HEK293 (cell line): Measurements from ENCODE around the gene MAPKAP1.
A peak's percentile ranks its signal among the peaks of the same experiment; 100 is the strongest.

Source experiments
- CTCF ChIA-PET: fragments of 350-600 bp; formaldehyde crosslinking; extraction: SDS; loops from one replicate; lab custom pipeline; 2021; ENCODE audit warnings: antibody characterized with exemption; lab: Yijun Ruan, JAX
- POLR2A ChIA-PET: fragments of 300-600 bp; formaldehyde crosslinking; extraction: SDS; loops from one replicate; lab custom pipeline; 2020; ENCODE audit warnings: antibody characterized with exemption, inconsistent platforms; lab: Yijun Ruan, JAX
- H3K27ac ChIP-seq: fragments of 200-500 bp; sonication (Bioruptor generic); 2 replicates; pipeline ENCODE4 v1.5.1; 2014; ENCODE audit warnings: low read depth, low read length, control low read depth, inconsistent platforms; ENCODE audit errors: extremely low read depth
- H3K36me3 ChIP-seq, 2 experiments: fragments of 200-500 bp in 1 of 2; sonication (Bioruptor generic) in 1 of 2; 1 replicate in 1 of 2; 2 replicates in 1 of 2; pipeline ENCODE4 v1.5.1; 2014 to 2017; ENCODE audit warnings: inconsistent platforms in 2 of 2, low read length in 2 of 2; ENCODE audit not compliant: control insufficient read depth in 2 of 2, insufficient read depth in 1 of 2
- H3K4me1 ChIP-seq: fragments of 200-500 bp; sonication (Bioruptor generic); 2 replicates; pipeline ENCODE4 v1.5.1; 2014; ENCODE audit warnings: mild to moderate bottlenecking, low read length, inconsistent platforms; ENCODE audit not compliant: control insufficient read depth, insufficient read depth
- H3K4me3 ChIP-seq: 2 replicates; pipeline ENCODE4 v1.5.1; 2011; ENCODE audit warnings: low read depth, mild to moderate bottlenecking, control low read depth, low read length, moderate library complexity
- H3K9me3 ChIP-seq: fragments of 200-500 bp; sonication (Bioruptor generic); 2 replicates; pipeline ENCODE4 v1.5.1; 2014; ENCODE audit warnings: low read depth, low read length, inconsistent platforms; ENCODE audit not compliant: control insufficient read depth, insufficient read depth
- KLF16 ChIP-seq: fragments of 450-650 bp; formaldehyde crosslinking; IDR thresholded peaks from 2 replicates; pipeline ENCODE4 v1.5.1; 2017; ENCODE audit warnings: missing biosample characterization, missing genetic modification characterization
- MZF1 ChIP-seq: fragments of 450-650 bp; formaldehyde crosslinking; IDR thresholded peaks from 2 replicates; pipeline ENCODE4 v1.5.1; 2017; ENCODE audit warnings: missing biosample characterization, missing genetic modification characterization, borderline replicate concordance
- PRDM4 ChIP-seq: fragments of 450-650 bp; formaldehyde crosslinking; IDR thresholded peaks from 2 replicates; pipeline ENCODE4 v1.5.1; 2017; ENCODE audit warnings: missing biosample characterization, missing genetic modification characterization
- PRDM6 ChIP-seq: fragments of 450-650 bp; formaldehyde crosslinking; IDR thresholded peaks from 2 replicates; pipeline ENCODE4 v1.5.1; 2017; ENCODE audit warnings: missing biosample characterization, missing genetic modification characterization
- ZBTB20 ChIP-seq: fragments of 450-650 bp; formaldehyde crosslinking; IDR thresholded peaks from 2 replicates; pipeline ENCODE4 v1.5.1; 2016; ENCODE audit warnings: missing biosample characterization, missing genetic modification characterization
- ZBTB8A ChIP-seq: fragments of 450-650 bp; formaldehyde crosslinking; IDR thresholded peaks from 2 replicates; pipeline ENCODE4 v1.5.1; 2016; ENCODE audit warnings: missing biosample characterization, missing genetic modification characterization
- ZFHX2 ChIP-seq: fragments of 450-650 bp; formaldehyde crosslinking; conservative IDR thresholded peaks from 2 replicates; pipeline ENCODE4 v1.5.1; 2016; ENCODE audit warnings: missing biosample characterization, missing genetic modification characterization
- ZNF223 ChIP-seq: fragments of 450-650 bp; formaldehyde crosslinking; IDR thresholded peaks from 2 replicates; pipeline ENCODE4 v1.5.1; 2016; ENCODE audit warnings: missing biosample characterization, missing genetic modification characterization
- ZNF302 ChIP-seq: fragments of 450-650 bp; formaldehyde crosslinking; IDR thresholded peaks from 2 replicates; pipeline ENCODE4 v1.5.1; 2016; ENCODE audit warnings: missing biosample characterization, missing genetic modification characterization, low read depth
- ZNF404 ChIP-seq: fragments of 450-650 bp; formaldehyde crosslinking; IDR thresholded peaks from 2 replicates; pipeline ENCODE4 v1.5.1; 2017; ENCODE audit warnings: missing biosample characterization, missing genetic modification characterization
- ZNF530 ChIP-seq: fragments of 450-650 bp; formaldehyde crosslinking; IDR thresholded peaks from 2 replicates; pipeline ENCODE4 v1.5.1; 2016; ENCODE audit warnings: low read depth, missing biosample characterization, missing genetic modification characterization
- ZNF585B ChIP-seq: fragments of 450-650 bp; formaldehyde crosslinking; IDR thresholded peaks from 2 replicates; pipeline ENCODE4 v1.5.1; 2016; ENCODE audit warnings: missing biosample characterization, missing genetic modification characterization
- ZNF785 ChIP-seq: fragments of 450-650 bp; formaldehyde crosslinking; IDR thresholded peaks from 2 replicates; pipeline ENCODE4 v1.5.1; 2016; ENCODE audit warnings: missing biosample characterization, missing genetic modification characterization
- TF ChIP-seq, protein P1 (sequence below): fragments of 450-650 bp; formaldehyde crosslinking; IDR thresholded peaks from 2 replicates; pipeline ENCODE4 v1.5.1; 2016; ENCODE audit warnings: missing biosample characterization, missing genetic modification characterization

The MAPKAP1 gene

DNA sequence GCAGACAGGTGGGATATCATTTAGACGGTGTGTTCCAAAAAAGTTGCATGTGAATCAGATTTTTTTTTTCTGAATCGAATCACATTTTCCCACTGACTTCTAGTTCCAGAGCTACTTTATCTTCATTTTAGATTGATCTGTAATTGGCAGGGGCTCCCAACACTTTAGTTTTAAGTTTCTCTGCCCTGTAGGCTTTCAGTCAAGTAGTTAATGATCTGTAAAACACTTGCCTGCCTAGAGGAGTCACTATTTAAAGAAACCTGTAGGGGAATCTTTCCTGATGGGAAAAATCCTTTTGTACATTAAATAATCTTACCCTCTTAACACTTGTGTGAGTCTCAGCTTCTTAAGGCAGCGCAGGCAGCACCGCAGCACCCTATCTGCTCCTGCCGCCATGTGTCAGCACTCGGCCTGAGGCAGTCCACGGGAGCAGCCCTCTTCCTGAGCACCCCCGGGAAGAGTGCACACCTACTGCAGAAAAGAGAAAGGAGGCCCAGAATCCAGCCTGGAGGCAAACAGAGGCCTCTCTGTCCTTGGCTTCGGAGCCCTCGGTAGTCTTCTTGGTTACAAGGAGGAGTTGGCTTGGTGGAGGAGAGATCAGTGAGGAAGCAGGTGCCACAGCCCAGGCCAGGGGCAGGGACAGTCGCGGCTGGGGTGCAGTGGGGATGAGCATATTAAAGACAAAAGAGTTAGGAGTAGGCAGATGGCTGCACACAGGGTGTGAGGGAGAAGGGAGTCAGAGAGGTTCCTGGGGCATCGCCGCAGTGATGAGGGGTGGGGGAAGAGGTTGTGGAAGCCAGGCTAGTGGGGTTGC lies 236.0 kb downstream of the MAPKAP1 start:
- H3K27ac ChIP-seq = no peak overlapping the region
- H3K4me3 ChIP-seq = no peak overlapping the region
- H3K4me1 ChIP-seq = peaks cover 10% of the 10 kb centered on the region
- no peaks in the 10 kb centered on the region for H3K36me3 ChIP-seq
- ChIA-PET POLR2A (no interaction called here), CTCF (no interaction called here)
- TF ChIP-seq PRDM6 (tag by site-specific recombination) (0 out of 2 replicates have a peak, but pooled peaks have one; percentile 30), KLF16 (tag by site-specific recombination) (no peak)
- no peaks in the 10 kb centered on the region for H3K9me3 ChIP-seq

DNA sequence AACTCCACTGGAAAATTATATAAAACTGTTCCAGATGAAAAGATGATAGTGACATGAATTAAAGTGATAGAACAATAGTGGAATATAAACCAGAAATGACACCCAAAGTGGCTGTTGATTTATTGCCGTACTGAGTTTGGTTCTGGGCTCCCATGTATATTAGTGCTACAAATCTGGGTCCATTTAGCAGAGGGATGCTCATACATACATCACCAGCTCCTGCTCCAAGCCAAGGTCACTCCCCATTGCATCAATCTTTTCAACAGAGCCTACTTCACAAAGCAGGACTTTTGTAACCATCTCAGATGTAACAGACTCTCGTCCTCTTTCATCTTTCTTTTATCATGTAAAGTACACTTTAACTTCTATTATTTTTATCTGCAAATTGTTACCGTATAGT lies 236.8 kb downstream of the MAPKAP1 start:
- CTCF ChIA-PET = no interaction called here
- Histone ChIP-seq H3K27ac (no peak overlapping the region), H3K4me1 (peaks cover 10% of the 10 kb centered on the region), H3K4me3 (no peak overlapping the region), H3K9me3 (no peaks in the 10 kb centered on the region), H3K36me3 (no peaks in the 10 kb centered on the region)
- POLR2A ChIA-PET = no interaction called here
- TF ChIP-seq ZNF785 (tag by site-specific recombination) (no peak), ZNF404 (tag by site-specific recombination) (no peak), ZNF530 (tag by site-specific recombination) (no peak), ZNF302 (tag by site-specific recombination) (no peak), ZBTB20 (tag by site-specific recombination) (no peak), PRDM4 (tag by site-specific recombination) (no peak), ZNF585B (no peak), ZFHX2 (tag by site-specific recombination) (no peak), MZF1 (tag by site-specific recombination) (no peak), ZBTB8A (no peak)
- TF ChIP-seq, protein P1, sequence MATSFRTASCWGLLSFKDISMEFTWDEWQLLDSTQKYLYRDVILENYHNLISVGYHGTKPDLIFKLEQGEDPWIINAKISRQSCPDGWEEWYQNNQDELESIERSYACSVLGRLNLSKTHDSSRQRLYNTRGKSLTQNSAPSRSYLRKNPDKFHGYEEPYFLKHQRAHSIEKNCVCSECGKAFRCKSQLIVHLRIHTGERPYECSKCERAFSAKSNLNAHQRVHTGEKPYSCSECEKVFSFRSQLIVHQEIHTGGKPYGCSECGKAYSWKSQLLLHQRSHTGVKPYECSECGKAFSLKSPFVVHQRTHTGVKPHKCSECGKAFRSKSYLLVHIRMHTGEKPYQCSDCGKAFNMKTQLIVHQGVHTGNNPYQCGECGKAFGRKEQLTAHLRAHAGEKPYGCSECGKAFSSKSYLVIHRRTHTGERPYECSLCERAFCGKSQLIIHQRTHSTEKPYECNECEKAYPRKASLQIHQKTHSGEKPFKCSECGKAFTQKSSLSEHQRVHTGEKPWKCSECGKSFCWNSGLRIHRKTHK (tag by site-specific recombination) = no peak

DNA sequence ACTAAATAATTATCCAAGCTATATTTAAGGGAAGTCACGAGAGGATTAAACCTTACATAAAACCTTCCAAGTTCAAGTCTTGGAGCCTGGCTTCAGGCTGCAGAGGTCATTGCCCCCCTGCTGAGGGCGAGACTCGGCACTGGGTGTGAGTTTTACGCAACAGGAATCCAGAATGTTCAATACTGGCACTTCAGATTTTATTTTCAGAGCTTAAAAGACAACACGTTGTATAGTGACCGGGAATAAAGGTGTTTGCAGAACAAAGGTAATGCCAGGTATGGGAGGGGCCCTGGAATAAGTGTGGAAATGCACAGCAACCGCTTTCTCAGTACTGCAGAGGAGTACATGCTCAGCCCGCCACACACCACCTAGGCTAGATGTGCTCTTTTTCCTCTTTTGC lies 238.4 kb downstream of the MAPKAP1 start:
- Histone ChIP-seq H3K9me3 (no peaks in the 10 kb centered on the region), H3K4me3 (no peak overlapping the region), H3K27ac (no peak overlapping the region), H3K36me3 (no peaks in the 10 kb centered on the region), H3K4me1 (peaks cover 7% of the 10 kb centered on the region)
- TF ChIP-seq ZNF223 (tag by site-specific recombination) = no peak
- ChIA-PET POLR2A (no interaction called here), CTCF (interaction anchor here (0.6 to 1.0 kb wide), 3 partner anchors 11 to 203 kb away, joined by 3 to 4 read pairs (median 3); no protein-coding TSS in a partner anchor)
